GM18507 (cell line): Measurements from ENCODE around the gene GNG4.
"Not testable (repeated sequence)": the region's sequence is repeated elsewhere in the genome, so short reads cannot be mapped to it uniquely, and the experiment has no call there.

Experiments
- DNase-seq: peaks from one replicate; pipeline ENCODE4 v3.0.0; 2011; ENCODE audit warnings: low read depth; ENCODE audit not compliant: insufficient read length; ENCODE audit errors: extremely low spot score
- FAIRE-seq: peaks from 2 replicates; lab custom pipeline; 2011; peaks lifted over from hg19 to GRCh38; lab: Jason Lieb, UNC

Gene GNG4

GRCh38 chr1:235632506-235633401, 16.8 kb downstream of the GNG4 start:
- DNase-seq (no peak), FAIRE-seq (peak; percentile 84)

- DNase-seq (no peak), FAIRE-seq (no peak)
Observed at GRCh38 chr1:235631816-235632215, 17.8 kb downstream of the GNG4 start.

- FAIRE-seq, result no peak
- DNase-seq, result no peak
Observed at GRCh38 chr1:235628316-235629005, 21.1 kb downstream of the GNG4 start.

GRCh38 chr1:235625831-235626230, 23.8 kb downstream of the GNG4 start:
- DNase-seq (no peak), FAIRE-seq (no peak)

- DNase-seq (no peak), FAIRE-seq (no peak)
Observed at GRCh38 chr1:235625340-235625739, 24.2 kb downstream of the GNG4 start.

GRCh38 chr1:235624721-235625333, 24.8 kb downstream of the GNG4 start:
- no peak for FAIRE-seq
- no peak for DNase-seq

GRCh38 chr1:235622936-235623779, 26.4 kb downstream of the GNG4 start:
- DNase-seq, result no peak
- FAIRE-seq, result no peak

GRCh38 chr1:235619149-235619548, 30.4 kb downstream of the GNG4 start:
- not testable (repeated sequence) for DNase-seq, FAIRE-seq

- no peak for DNase-seq
Observed at GRCh38 chr1:235617808-235618207, 31.8 kb downstream of the GNG4 start.

GRCh38 chr1:235617140-235617539, 32.4 kb downstream of the GNG4 start:
- DNase-seq, result no peak
- FAIRE-seq, result no peak

More at GRCh38 chr1:235617808-235618207, 31.8 kb downstream of the GNG4 start:
- no peak for FAIRE-seq

GRCh38 chr1:235614442-235614954, 35.1 kb downstream of the GNG4 start:
- FAIRE-seq (no peak), DNase-seq (no peak)

- FAIRE-seq (no peak), DNase-seq (no peak)
Observed at GRCh38 chr1:235613602-235614001, 36.0 kb downstream of the GNG4 start.

GRCh38 chr1:235612761-235613160, 36.8 kb downstream of the GNG4 start:
- no peak for DNase-seq
- FAIRE-seq, result no peak

GRCh38 chr1:235610157-235610556, 39.4 kb downstream of the GNG4 start:
- FAIRE-seq, result no peak

GRCh38 chr1:235608278-235608677, 41.3 kb downstream of the GNG4 start:
- DNase-seq, result no peak
- FAIRE-seq, result no peak

More at GRCh38 chr1:235610157-235610556, 39.4 kb downstream of the GNG4 start:
- no peak for DNase-seq

GRCh38 chr1:235607284-235607683, 42.3 kb downstream of the GNG4 start:
- no peak for DNase-seq
- FAIRE-seq, result no peak

GRCh38 chr1:235601104-235601503, 48.5 kb downstream of the GNG4 start:
- FAIRE-seq, result no peak

GRCh38 chr1:235599536-235599935, 50.0 kb downstream of the GNG4 start:
- DNase-seq, result no peak
- no peak for FAIRE-seq

More at GRCh38 chr1:235601104-235601503, 48.5 kb downstream of the GNG4 start:
- DNase-seq, result no peak

GRCh38 chr1:235597867-235598553, 51.6 kb downstream of the GNG4 start:
- FAIRE-seq (no peak), DNase-seq (no peak)
